Putamen (tissue), 1 donor: ENCODE results near the gene ATP12A.

Source experiments
- DNase-seq: peaks from one replicate; pipeline ENCODE4 v3.0.0-alpha.2; 2016; ENCODE audit warnings: low spot score

ATP12A gene

GRCh38 chr13:24688111-24688510 lies 7.9 kb downstream of the ATP12A start:
- DNase-seq, result no peak

GRCh38 chr13:24688950-24689349 lies 8.7 kb downstream of the ATP12A start:
- no peak for DNase-seq

- DNase-seq, result no peak
Observed at GRCh38 chr13:24691381-24691780, 11.2 kb downstream of the ATP12A start.

- no peak for DNase-seq
Observed at GRCh38 chr13:24692561-24692960, 12.4 kb downstream of the ATP12A start.

- DNase-seq, result peak; percentile 21
Observed at GRCh38 chr13:24693862-24694471, 13.8 kb downstream of the ATP12A start.

- no peak for DNase-seq
Observed at GRCh38 chr13:24694907-24695306, 14.7 kb downstream of the ATP12A start.

- DNase-seq, result no peak
Observed at GRCh38 chr13:24698686-24699085, 18.5 kb downstream of the ATP12A start.

GRCh38 chr13:24699541-24699940 lies 19.3 kb downstream of the ATP12A start:
- no peak for DNase-seq

- DNase-seq, result no peak
Observed at GRCh38 chr13:24700539-24700938, 20.3 kb downstream of the ATP12A start.

GRCh38 chr13:24706886-24707585 lies 26.8 kb downstream of the ATP12A start:
- DNase-seq, result no peak

GRCh38 chr13:24709186-24709913 lies 29.1 kb downstream of the ATP12A start:
- DNase-seq, result no peak

- no peak for DNase-seq
Observed at GRCh38 chr13:24713022-24713421, 32.8 kb downstream of the ATP12A start.

GRCh38 chr13:24716011-24716410 lies 35.8 kb downstream of the ATP12A start:
- no peak for DNase-seq

- DNase-seq, result no peak
Observed at GRCh38 chr13:24716446-24716845, 36.2 kb downstream of the ATP12A start.

- DNase-seq, result no peak
Observed at GRCh38 chr13:24717217-24717616, 37.0 kb downstream of the ATP12A start.

GRCh38 chr13:24718192-24718965 lies 38.2 kb downstream of the ATP12A start:
- no peak for DNase-seq

- no peak for DNase-seq
Observed at GRCh38 chr13:24719139-24719538, 38.9 kb downstream of the ATP12A start.

GRCh38 chr13:24723206-24723605 lies 43.0 kb downstream of the ATP12A start:
- DNase-seq, result no peak

GRCh38 chr13:24724714-24725113 lies 44.5 kb downstream of the ATP12A start:
- no peak for DNase-seq

- DNase-seq, result no peak
Observed at GRCh38 chr13:24725379-24725778, 45.2 kb downstream of the ATP12A start.

- DNase-seq, result peak; percentile 71
Observed at GRCh38 chr13:24727731-24728601, 47.8 kb downstream of the ATP12A start.
